Panc1 (cell line): Measurements from ENCODE around the gene GRIN1. TPM values are rescaled to one million over a fixed set of nuclear protein-coding genes. Genes with fewer than 3 reads are reported as not detected.

ENCODE experiments used
- ATAC-seq: fragments of 200-7000 bp; cut with Tn5 transposase; 2 replicates; pipeline ENCODE4 v1.9.1; 2020; ENCODE audit warnings: mild to moderate bottlenecking, moderate library complexity
- BruUV-seq: library from RNA; stranded (reverse); fragments of 400-500 nt; replicated peaks from 2 replicates; lab custom pipeline; 2021; lab: Mats Ljungman, UMichigan
- CTCF ChIA-PET: fragments of 300-600 bp; sonication (Branson Sonifier 250); formaldehyde crosslinking; loops from one replicate; lab custom pipeline; 2022; ENCODE audit warnings: antibody characterized with exemption; lab: Charles Lee
- POLR2A ChIA-PET: fragments of 300-600 bp; sonication (Branson Sonifier 250); formaldehyde crosslinking; loops from one replicate; lab custom pipeline; 2022; ENCODE audit warnings: antibody characterized with exemption; lab: Charles Lee
- DNase-seq: peaks from one replicate; pipeline ENCODE4 v3.0.0-alpha.2; 2010; ENCODE audit warnings: low read depth, low spot score
- H3K27ac ChIP-seq: 2 replicates; pipeline ENCODE4 v1.5.1; 2011; ENCODE audit warnings: mild to moderate bottlenecking, low read length, inconsistent platforms
- H3K27me3 ChIP-seq: fragments of 200-500 bp; sonication (Bioruptor generic); 2 replicates; pipeline ENCODE4 v1.6.0; 2014; ENCODE audit warnings: low read length, inconsistent platforms; ENCODE audit not compliant: control insufficient read depth, insufficient read depth
- H3K36me3 ChIP-seq: fragments of 200-500 bp; sonication (Bioruptor generic); 2 replicates; pipeline ENCODE4 v1.5.1; 2014; ENCODE audit warnings: inconsistent platforms, mild to moderate bottlenecking, low read length, moderate library complexity; ENCODE audit not compliant: control insufficient read depth, insufficient read depth
- H3K4me1 ChIP-seq: 2 replicates; pipeline ENCODE4 v1.5.1; 2011; ENCODE audit warnings: inconsistent platforms, mild to moderate bottlenecking, low read length, moderate library complexity; ENCODE audit not compliant: control insufficient read depth, insufficient read depth
- H3K4me3 ChIP-seq, 2 experiments: 2 replicates each; pipeline ENCODE4 v1.5.1; 2011 to 2012; ENCODE audit warnings: low read depth in 2 of 2, low read length in 2 of 2, mild to moderate bottlenecking in 2 of 2, inconsistent platforms in 1 of 2, moderate library complexity in 1 of 2
- H3K9me3 ChIP-seq: fragments of 200-500 bp; sonication (Bioruptor generic); 2 replicates; pipeline ENCODE4 v1.5.1; 2014; ENCODE audit warnings: low read depth, mild to moderate bottlenecking, inconsistent platforms, low read length, moderate library complexity; ENCODE audit not compliant: control insufficient read depth, insufficient read depth
- CTCF ChIP-seq: fragments of 450-650 bp; IDR thresholded peaks from 2 replicates; pipeline ENCODE4 v1.5.1; 2017; ENCODE audit warnings: mild to moderate bottlenecking
- POLR2AphosphoS5 ChIP-seq: IDR thresholded peaks from 2 replicates; pipeline ENCODE4 v1.6.1; 2012; ENCODE audit warnings: mild to moderate bottlenecking, low read depth, low read length, moderate library complexity
- SIN3A ChIP-seq: IDR thresholded peaks from 2 replicates; pipeline ENCODE4 v1.6.1; 2012; ENCODE audit warnings: low read depth, mild to moderate bottlenecking, low read length, moderate library complexity, borderline replicate concordance; ENCODE audit not compliant: insufficient read depth
- TCF7L2 ChIP-seq: IDR thresholded peaks from 2 replicates; pipeline ENCODE4 v1.6.1; 2011; ENCODE audit warnings: mild to moderate bottlenecking, low read depth, low read length, inconsistent platforms
- in situ Hi-C: cut with HindIII; loops from 2 replicates; pipeline ENCODE4 v1.10.0; 2016; ENCODE audit warnings: low sequenced_read_pairs, low pct_unique_long_range_greater_than_20kb
- intact Hi-C: fragments of 100-400 bp; cut with micrococcal nuclease; formaldehyde crosslinking; loops from one replicate; pipeline ENCODE4 v1.10.0; 2022; ENCODE audit not compliant: unreplicated experiment
- total RNA-seq: library from RNA; stranded (reverse); gene quantifications from one replicate; pipeline ENCODE4 v1.2.1, GENCODE V29; 2021; ENCODE audit not compliant: unreplicated experiment
- TF ChIP-seq, protein P1 (sequence below), 2 experiments: IDR thresholded peaks; 2 replicates each; pipeline ENCODE4 v1.6.1; 2011 to 2012; ENCODE audit warnings: low read depth in 2 of 2, control low read depth in 1 of 2, low read length in 1 of 2, mild to moderate bottlenecking in 1 of 2, moderate library complexity in 1 of 2; ENCODE audit not compliant: insufficient read depth in 1 of 2

Gene GRIN1
- total RNA-seq, 1 experiment from 2014 or later: 4.9 TPM

DNA sequence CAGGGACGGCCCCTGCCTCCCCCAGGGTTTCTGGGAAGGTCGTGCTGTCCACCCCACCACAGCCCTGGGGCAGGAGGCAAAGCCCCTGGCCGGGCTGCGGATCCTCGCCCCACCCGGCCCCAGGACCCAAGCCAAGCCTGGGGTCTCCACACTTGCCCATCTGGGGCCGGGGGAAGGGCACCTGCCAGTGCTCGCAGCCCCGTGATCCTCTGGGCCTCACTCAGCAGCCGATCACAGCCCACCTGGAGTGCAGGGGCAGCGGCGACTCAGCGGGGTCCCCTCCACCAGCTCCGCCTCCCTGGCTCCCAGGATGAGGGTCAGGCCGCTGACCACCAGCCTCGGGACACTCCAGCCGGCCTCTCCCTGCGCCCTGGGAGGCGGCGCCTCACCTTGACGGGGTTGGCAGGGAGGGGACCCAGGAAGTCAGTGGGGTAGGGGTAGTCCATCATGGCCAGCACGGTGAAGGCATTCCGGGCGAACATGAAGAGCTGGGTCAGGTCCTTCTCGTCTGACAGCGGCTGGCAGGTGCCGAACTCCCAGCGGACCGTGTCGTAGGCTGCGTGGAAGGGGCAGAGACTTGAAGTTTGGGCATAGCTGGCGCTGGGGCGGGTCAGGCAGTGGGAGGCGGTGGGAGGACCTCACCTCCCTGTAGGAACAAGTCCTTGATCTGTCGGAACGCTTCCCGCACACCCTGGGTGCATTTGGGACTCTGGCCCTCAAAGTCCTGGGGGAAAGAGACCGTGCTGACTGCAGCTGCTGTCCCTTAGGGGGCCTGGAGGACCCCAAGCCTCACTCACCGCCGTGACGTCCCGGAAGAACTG is 26.2 kb upstream of the GRIN1 start:
- in situ Hi-C loops (no loop called here), intact Hi-C loops (no loop called here)
- H3K27ac ChIP-seq: no peak overlapping the region
- POLR2A ChIA-PET: no interaction called here
- TF ChIP-seq, protein P1, sequence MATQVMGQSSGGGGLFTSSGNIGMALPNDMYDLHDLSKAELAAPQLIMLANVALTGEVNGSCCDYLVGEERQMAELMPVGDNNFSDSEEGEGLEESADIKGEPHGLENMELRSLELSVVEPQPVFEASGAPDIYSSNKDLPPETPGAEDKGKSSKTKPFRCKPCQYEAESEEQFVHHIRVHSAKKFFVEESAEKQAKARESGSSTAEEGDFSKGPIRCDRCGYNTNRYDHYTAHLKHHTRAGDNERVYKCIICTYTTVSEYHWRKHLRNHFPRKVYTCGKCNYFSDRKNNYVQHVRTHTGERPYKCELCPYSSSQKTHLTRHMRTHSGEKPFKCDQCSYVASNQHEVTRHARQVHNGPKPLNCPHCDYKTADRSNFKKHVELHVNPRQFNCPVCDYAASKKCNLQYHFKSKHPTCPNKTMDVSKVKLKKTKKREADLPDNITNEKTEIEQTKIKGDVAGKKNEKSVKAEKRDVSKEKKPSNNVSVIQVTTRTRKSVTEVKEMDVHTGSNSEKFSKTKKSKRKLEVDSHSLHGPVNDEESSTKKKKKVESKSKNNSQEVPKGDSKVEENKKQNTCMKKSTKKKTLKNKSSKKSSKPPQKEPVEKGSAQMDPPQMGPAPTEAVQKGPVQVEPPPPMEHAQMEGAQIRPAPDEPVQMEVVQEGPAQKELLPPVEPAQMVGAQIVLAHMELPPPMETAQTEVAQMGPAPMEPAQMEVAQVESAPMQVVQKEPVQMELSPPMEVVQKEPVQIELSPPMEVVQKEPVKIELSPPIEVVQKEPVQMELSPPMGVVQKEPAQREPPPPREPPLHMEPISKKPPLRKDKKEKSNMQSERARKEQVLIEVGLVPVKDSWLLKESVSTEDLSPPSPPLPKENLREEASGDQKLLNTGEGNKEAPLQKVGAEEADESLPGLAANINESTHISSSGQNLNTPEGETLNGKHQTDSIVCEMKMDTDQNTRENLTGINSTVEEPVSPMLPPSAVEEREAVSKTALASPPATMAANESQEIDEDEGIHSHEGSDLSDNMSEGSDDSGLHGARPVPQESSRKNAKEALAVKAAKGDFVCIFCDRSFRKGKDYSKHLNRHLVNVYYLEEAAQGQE (IDR thresholded peaks at IDR 0.05; ENCODE audit: insufficient read depth in 1 of 2, low read depth in 2 of 2, low read length in 1 of 2): no peak
- no peak for TF ChIP-seq POLR2AphosphoS5
- no peak for TF ChIP-seq TCF7L2
- no peak for TF ChIP-seq CTCF
- no peak for TF ChIP-seq SIN3A
- no peaks in the 10 kb centered on the region for H3K4me1 ChIP-seq
- no peaks in the 10 kb centered on the region for H3K9me3 ChIP-seq
- TSS peak; percentile 86 for BruUV-seq
- DNase-seq (no peak), ATAC-seq (no peak)
- H3K36me3 ChIP-seq: no peaks in the 10 kb centered on the region
- CTCF ChIA-PET: no interaction called here
- no peaks in the 10 kb centered on the region for H3K27me3 ChIP-seq
- peak overlapping the region; percentile 15 to 39; a peak in 2 of 4 replicates for H3K4me3 ChIP-seq

- Histone ChIP-seq H3K4me1 (no peaks in the 10 kb centered on the region), H3K27me3 (no peaks in the 10 kb centered on the region), H3K4me3 (peak overlapping the region; percentile 39 to 45), H3K27ac (no peak overlapping the region), H3K9me3 (no peaks in the 10 kb centered on the region), H3K36me3 (no peaks in the 10 kb centered on the region)
- in situ Hi-C loops (no loop called here), intact Hi-C loops (no loop called here)
- no peak for DNase-seq
- ChIA-PET CTCF (no interaction called here), POLR2A (no interaction called here)
- no TSS peak for BruUV-seq
- no peak for TF ChIP-seq CTCF
- no peak for TF ChIP-seq SIN3A
- TF ChIP-seq TCF7L2: no peak
- TF ChIP-seq, protein P1 (IDR thresholded peaks at IDR 0.05; ENCODE audit: insufficient read depth in 1 of 2, low read depth in 2 of 2, low read length in 1 of 2): no peak
- no peak for TF ChIP-seq POLR2AphosphoS5
- ATAC-seq: peak; percentile 46; the same call in 1 of the 2 replicates
Observed at GRCh38 chr9:137113385-137114159, 25.4 kb upstream of the GRIN1 start.
